ENCODE results near the gene PCNX4.

The PCNX4 gene

DNA sequence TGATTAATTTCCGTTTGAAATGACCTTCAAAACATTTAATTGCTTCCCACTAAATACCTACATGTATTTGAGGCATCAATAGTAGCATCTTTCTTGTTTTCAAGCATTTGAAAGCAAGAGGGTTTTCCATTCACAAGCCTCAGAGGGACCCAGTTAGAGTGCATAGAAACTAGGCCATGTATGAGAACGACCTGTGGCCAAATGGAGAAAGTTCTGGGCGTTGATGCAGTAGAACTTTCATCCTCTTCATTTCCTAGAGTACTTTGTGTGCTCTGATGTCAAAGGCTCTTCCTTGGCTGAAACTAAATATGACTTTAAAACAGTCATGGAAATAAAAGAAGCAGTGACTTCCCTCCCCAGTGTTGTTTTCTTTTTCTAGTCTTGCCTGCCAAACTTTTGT is 74.4 kb downstream of the PCNX4 start:
- Histone ChIP-seq H3K27me3 (ENCODE audit: insufficient read depth, low read length, poor library complexity) (peaks cover 14% of the 10 kb centered on the region), H3K27ac (ENCODE audit: low read length) (no peak overlapping the region), H3K36me3 (ENCODE audit: insufficient read depth, low read length) (peaks cover 6% of the 10 kb centered on the region; the same call in 1 of the 2 replicates), H3K79me2 (ENCODE audit: insufficient read depth, low read length) (peaks cover 14% of the 10 kb centered on the region), H3K4me3 (ENCODE audit: low read depth in 1 of 2, low read length in 2 of 2) (peak overlapping the region in 1 of 2 experiments; percentile 76; a peak in 1 of 4 replicates), H3K9ac (ENCODE audit: low read depth, low read length) (no peak overlapping the region), H4K20me1 (ENCODE audit: insufficient read depth, low read length) (no peaks in the 10 kb centered on the region), H3K4me2 (ENCODE audit: insufficient read depth, low read length) (peak overlapping the region; percentile 70), H2AFZ (ENCODE audit: low read depth, low read length) (peak overlapping the region; percentile 92), H3K9me3 (ENCODE audit: insufficient read depth, low read length, severe bottlenecking) (no peaks in the 10 kb centered on the region), H3K4me1 (ENCODE audit: insufficient read depth, low read length) (peaks cover 21% of the 10 kb centered on the region)
- ATAC-seq (ENCODE audit: insufficient read depth, low read depth) (no peak), DNase-seq (no peak)
- no peak for TF ChIP-seq EZH2 (IDR thresholded peaks at IDR 0.05; ENCODE audit: borderline replicate concordance, low read depth, low read length, severe bottlenecking)
- TF ChIP-seq, protein P1, sequence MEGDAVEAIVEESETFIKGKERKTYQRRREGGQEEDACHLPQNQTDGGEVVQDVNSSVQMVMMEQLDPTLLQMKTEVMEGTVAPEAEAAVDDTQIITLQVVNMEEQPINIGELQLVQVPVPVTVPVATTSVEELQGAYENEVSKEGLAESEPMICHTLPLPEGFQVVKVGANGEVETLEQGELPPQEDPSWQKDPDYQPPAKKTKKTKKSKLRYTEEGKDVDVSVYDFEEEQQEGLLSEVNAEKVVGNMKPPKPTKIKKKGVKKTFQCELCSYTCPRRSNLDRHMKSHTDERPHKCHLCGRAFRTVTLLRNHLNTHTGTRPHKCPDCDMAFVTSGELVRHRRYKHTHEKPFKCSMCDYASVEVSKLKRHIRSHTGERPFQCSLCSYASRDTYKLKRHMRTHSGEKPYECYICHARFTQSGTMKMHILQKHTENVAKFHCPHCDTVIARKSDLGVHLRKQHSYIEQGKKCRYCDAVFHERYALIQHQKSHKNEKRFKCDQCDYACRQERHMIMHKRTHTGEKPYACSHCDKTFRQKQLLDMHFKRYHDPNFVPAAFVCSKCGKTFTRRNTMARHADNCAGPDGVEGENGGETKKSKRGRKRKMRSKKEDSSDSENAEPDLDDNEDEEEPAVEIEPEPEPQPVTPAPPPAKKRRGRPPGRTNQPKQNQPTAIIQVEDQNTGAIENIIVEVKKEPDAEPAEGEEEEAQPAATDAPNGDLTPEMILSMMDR (IDR thresholded peaks at IDR 0.05; ENCODE audit: borderline replicate concordance, extremely low read depth, low read length, poor library complexity, severe bottlenecking) = no peak

- H3K9ac ChIP-seq (ENCODE audit: low read depth, low read length) = no peak overlapping the region
- H3K9me3 ChIP-seq (ENCODE audit: insufficient read depth, low read length, severe bottlenecking) = no peaks in the 10 kb centered on the region
- H3K4me3 ChIP-seq (ENCODE audit: low read depth in 1 of 2, low read length in 2 of 2) = no peak overlapping the region
- H3K4me1 ChIP-seq (ENCODE audit: insufficient read depth, low read length) = peaks cover 8% of the 10 kb centered on the region
- no peaks in the 10 kb centered on the region for H4K20me1 ChIP-seq (ENCODE audit: insufficient read depth, low read length)
- DNase-seq (no peak), ATAC-seq (ENCODE audit: insufficient read depth, low read depth) (no peak)
- no peak overlapping the region for H2AFZ ChIP-seq (ENCODE audit: low read depth, low read length)
- TF ChIP-seq, protein P1 (IDR thresholded peaks at IDR 0.05; ENCODE audit: borderline replicate concordance, extremely low read depth, low read length, poor library complexity, severe bottlenecking) = no peak
- TF ChIP-seq EZH2 (IDR thresholded peaks at IDR 0.05; ENCODE audit: borderline replicate concordance, low read depth, low read length, severe bottlenecking) = no peak
- no peak overlapping the region for H3K4me2 ChIP-seq (ENCODE audit: insufficient read depth, low read length)
- H3K27ac ChIP-seq (ENCODE audit: low read length) = no peak overlapping the region
- no peaks in the 10 kb centered on the region for H3K79me2 ChIP-seq (ENCODE audit: insufficient read depth, low read length)
- peaks cover 14% of the 10 kb centered on the region for H3K27me3 ChIP-seq (ENCODE audit: insufficient read depth, low read length, poor library complexity)
- no peaks in the 10 kb centered on the region for H3K36me3 ChIP-seq (ENCODE audit: insufficient read depth, low read length)
Measured at GRCh38 chr14:60169722-60170121, 78.0 kb downstream of the PCNX4 start.

- H4K20me1 ChIP-seq (ENCODE audit: insufficient read depth, low read length) = no peaks in the 10 kb centered on the region
- H3K9me3 ChIP-seq (ENCODE audit: insufficient read depth, low read length, severe bottlenecking) = no peaks in the 10 kb centered on the region
- H3K4me2 ChIP-seq (ENCODE audit: insufficient read depth, low read length) = no peak overlapping the region
- DNase-seq (no peak), ATAC-seq (ENCODE audit: insufficient read depth, low read depth) (no peak)
- peaks cover 5% of the 10 kb centered on the region for H3K27me3 ChIP-seq (ENCODE audit: insufficient read depth, low read length, poor library complexity)
- H2AFZ ChIP-seq (ENCODE audit: low read depth, low read length) = no peak overlapping the region
- no peak overlapping the region for H3K4me3 ChIP-seq (ENCODE audit: low read depth in 1 of 2, low read length in 2 of 2)
- no peak for TF ChIP-seq EZH2 (IDR thresholded peaks at IDR 0.05; ENCODE audit: borderline replicate concordance, low read depth, low read length, severe bottlenecking)
- TF ChIP-seq, protein P1 (IDR thresholded peaks at IDR 0.05; ENCODE audit: borderline replicate concordance, extremely low read depth, low read length, poor library complexity, severe bottlenecking) = no peak
- no peaks in the 10 kb centered on the region for H3K79me2 ChIP-seq (ENCODE audit: insufficient read depth, low read length)
- no peak overlapping the region for H3K27ac ChIP-seq (ENCODE audit: low read length)
- no peak overlapping the region for H3K9ac ChIP-seq (ENCODE audit: low read depth, low read length)
- no peaks in the 10 kb centered on the region for H3K36me3 ChIP-seq (ENCODE audit: insufficient read depth, low read length)
- peaks cover 2% of the 10 kb centered on the region for H3K4me1 ChIP-seq (ENCODE audit: insufficient read depth, low read length)
Measured at GRCh38 chr14:60170948-60171347, 79.2 kb downstream of the PCNX4 start.

- Histone ChIP-seq H2AFZ (ENCODE audit: low read depth, low read length) (no peak overlapping the region), H3K79me2 (ENCODE audit: insufficient read depth, low read length) (no peaks in the 10 kb centered on the region), H3K9me3 (ENCODE audit: insufficient read depth, low read length, severe bottlenecking) (no peaks in the 10 kb centered on the region), H4K20me1 (ENCODE audit: insufficient read depth, low read length) (no peaks in the 10 kb centered on the region), H3K27ac (ENCODE audit: low read length) (no peak overlapping the region), H3K4me3 (ENCODE audit: low read depth in 1 of 2, low read length in 2 of 2) (no peak overlapping the region), H3K9ac (ENCODE audit: low read depth, low read length) (no peak overlapping the region), H3K36me3 (ENCODE audit: insufficient read depth, low read length) (no peaks in the 10 kb centered on the region), H3K4me1 (ENCODE audit: insufficient read depth, low read length) (no peaks in the 10 kb centered on the region), H3K27me3 (ENCODE audit: insufficient read depth, low read length, poor library complexity) (peaks cover 5% of the 10 kb centered on the region), H3K4me2 (ENCODE audit: insufficient read depth, low read length) (no peak overlapping the region)
- ATAC-seq (ENCODE audit: insufficient read depth, low read depth) = no peak
- TF ChIP-seq, protein P1 (IDR thresholded peaks at IDR 0.05; ENCODE audit: borderline replicate concordance, extremely low read depth, low read length, poor library complexity, severe bottlenecking) = no peak
- TF ChIP-seq EZH2 (IDR thresholded peaks at IDR 0.05; ENCODE audit: borderline replicate concordance, low read depth, low read length, severe bottlenecking) = no peak
- no peak for DNase-seq
Measured at GRCh38 chr14:60171690-60172089, 80.0 kb downstream of the PCNX4 start.
